Hippocampal formation (tissue), 2 donors: ENCODE results near the gene SIM2.
"Not testable (repeated sequence)": the region's sequence is repeated elsewhere in the genome, so short reads cannot be mapped to it uniquely, and the experiment has no call there.

Experiments
- DNase-seq, 2 donors: peaks; one replicate each; lab custom pipeline; 2025; lab: John Stamatoyannopoulos, UW

Gene SIM2

GRCh38 chr21:36698981-36699545 is at the start of gene SIM2:
Gene SIM2 (plus strand): TSS chr21:36699115. CDS start chr21:36699747, 632 bp downstream.
- DNase-seq, result no peak

GRCh38 chr21:36654324-36654723 is 44.6 kb upstream of the SIM2 start:
- peak; percentile 83 to 85 for DNase-seq

GRCh38 chr21:36654796-36655325 is 44.1 kb upstream of the SIM2 start:
- DNase-seq, result peak in 1 of 2 donors; percentile 51

- DNase-seq, result no peak
These were observed 42.8 kb upstream of the SIM2 start for GRCh38 chr21:36656138-36656537.

GRCh38 chr21:36657290-36657689 is 41.6 kb upstream of the SIM2 start:
- not testable (repeated sequence) for DNase-seq

GRCh38 chr21:36657999-36658398 is 40.9 kb upstream of the SIM2 start:
- DNase-seq, result no peak

- no peak for DNase-seq
These were observed 40.0 kb upstream of the SIM2 start for GRCh38 chr21:36658926-36659325.

GRCh38 chr21:36661511-36662309 is 37.2 kb upstream of the SIM2 start:
- DNase-seq, result peak in 1 of 2 donors; percentile 17

- DNase-seq, result no peak
These were observed 35.7 kb upstream of the SIM2 start for GRCh38 chr21:36663033-36663855.

- no peak for DNase-seq
These were observed 34.3 kb upstream of the SIM2 start for GRCh38 chr21:36664662-36664990.

GRCh38 chr21:36665806-36666205 is 33.1 kb upstream of the SIM2 start:
- no peak for DNase-seq

GRCh38 chr21:36668713-36669112 is 30.2 kb upstream of the SIM2 start:
- DNase-seq, result no peak

- DNase-seq, result no peak
These were observed 27.1 kb upstream of the SIM2 start for GRCh38 chr21:36671836-36672235.

- not testable (repeated sequence) for DNase-seq
These were observed 26.6 kb upstream of the SIM2 start for GRCh38 chr21:36672296-36672695.

GRCh38 chr21:36672737-36673136 is 26.2 kb upstream of the SIM2 start:
- DNase-seq, result no peak

GRCh38 chr21:36676039-36676950 is 22.6 kb upstream of the SIM2 start:
- DNase-seq, result no peak

GRCh38 chr21:36677443-36677842 is 21.5 kb upstream of the SIM2 start:
- DNase-seq, result no peak

GRCh38 chr21:36678538-36678937 is 20.4 kb upstream of the SIM2 start:
- no peak for DNase-seq

GRCh38 chr21:36681117-36681631 is 17.7 kb upstream of the SIM2 start:
- no peak for DNase-seq

GRCh38 chr21:36684957-36685714 is 13.8 kb upstream of the SIM2 start:
- DNase-seq, result no peak
